Stimulated activated CD4-positive, alpha-beta T cell treated with anti-CD3 and anti-CD28 coated beads, TNF-alpha, amount 100 ng/mL, for 4 hours (primary cell): Measurements from ENCODE around the gene TBKBP1.

Source experiments
- DNase-seq, 3 experiments: peaks; one replicate each; pipeline ENCODE4 v3.0.0-alpha.2; 2020; ENCODE audit warnings: low read depth in 3 of 3

TBKBP1 gene

GRCh38 chr17:47714773-47715396, 20.9 kb downstream of the TBKBP1 start:
- no peak for DNase-seq

- no peak for DNase-seq
Measured at GRCh38 chr17:47715669-47716325, 21.8 kb downstream of the TBKBP1 start.

GRCh38 chr17:47716375-47716774, 22.4 kb downstream of the TBKBP1 start:
- no peak for DNase-seq

GRCh38 chr17:47717261-47717697, 23.3 kb downstream of the TBKBP1 start:
- DNase-seq = peak in 1 of 3 experiments; percentile 49

GRCh38 chr17:47717979-47718621, 24.1 kb downstream of the TBKBP1 start:
- peak in 2 of 3 experiments; percentile 58 to 68 for DNase-seq

GRCh38 chr17:47718634-47719405, 24.9 kb downstream of the TBKBP1 start:
- DNase-seq = no peak

GRCh38 chr17:47719411-47720152, 25.6 kb downstream of the TBKBP1 start:
- peak in 1 of 3 experiments; percentile 63 for DNase-seq

GRCh38 chr17:47720196-47720595, 26.2 kb downstream of the TBKBP1 start:
- DNase-seq = no peak

- DNase-seq = peak; percentile 89 to 98 (median 98)
Measured at GRCh38 chr17:47720754-47721533, 27.0 kb downstream of the TBKBP1 start.

GRCh38 chr17:47721725-47722124, 27.8 kb downstream of the TBKBP1 start:
- DNase-seq = no peak

- DNase-seq = no peak
Measured at GRCh38 chr17:47724705-47725104, 30.7 kb downstream of the TBKBP1 start.

- DNase-seq = no peak
Measured at GRCh38 chr17:47725446-47726111, 31.6 kb downstream of the TBKBP1 start.

GRCh38 chr17:47726796-47727703, 33.1 kb downstream of the TBKBP1 start:
- DNase-seq = no peak

- DNase-seq = no peak
Measured at GRCh38 chr17:47727704-47728036, 33.7 kb downstream of the TBKBP1 start.

GRCh38 chr17:47728214-47728877, 34.4 kb downstream of the TBKBP1 start:
- no peak for DNase-seq

- DNase-seq = no peak
Measured at GRCh38 chr17:47729476-47729875, 35.5 kb downstream of the TBKBP1 start.

GRCh38 chr17:47730681-47731080, 36.7 kb downstream of the TBKBP1 start:
- DNase-seq = no peak

- DNase-seq = no peak
Measured at GRCh38 chr17:47731396-47731795, 37.4 kb downstream of the TBKBP1 start.
